ENCODE data around the gene EPHA8.

Gene EPHA8

DNA sequence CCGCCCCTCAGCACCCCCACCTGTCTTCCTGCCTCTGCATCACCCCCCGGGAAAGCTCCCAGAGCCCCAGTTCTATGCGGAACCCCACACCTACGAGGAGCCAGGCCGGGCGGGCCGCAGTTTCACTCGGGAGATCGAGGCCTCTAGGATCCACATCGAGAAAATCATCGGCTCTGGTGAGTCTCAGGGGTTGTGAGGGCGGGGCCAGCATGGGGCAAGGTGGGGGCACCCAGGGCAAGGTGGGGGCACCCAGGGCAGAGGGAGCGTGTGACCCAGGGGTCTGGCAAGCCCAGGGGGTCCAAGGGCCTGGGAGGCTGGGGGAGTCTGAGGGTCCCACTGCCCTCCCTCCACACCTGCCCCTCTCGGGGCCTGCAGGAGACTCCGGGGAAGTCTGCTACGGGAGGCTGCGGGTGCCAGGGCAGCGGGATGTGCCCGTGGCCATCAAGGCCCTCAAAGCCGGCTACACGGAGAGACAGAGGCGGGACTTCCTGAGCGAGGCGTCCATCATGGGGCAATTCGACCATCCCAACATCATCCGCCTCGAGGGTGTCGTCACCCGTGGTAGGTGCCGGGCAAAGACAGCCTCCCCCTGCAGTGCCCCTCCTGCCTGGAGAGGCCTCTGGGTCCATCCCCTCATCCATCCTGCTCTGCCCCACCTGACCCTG is 34.1 kb downstream of the EPHA8 start:
- H3K9ac ChIP-seq (ENCODE audit: low read length) = no peak overlapping the region
- H3K4ac ChIP-seq (ENCODE audit: low read depth in 1 of 2, low read length in 2 of 2) = no peak overlapping the region
- H2BK5ac ChIP-seq (ENCODE audit: low read depth, low read length, poor library complexity, severe bottlenecking) = no peak overlapping the region
- no peaks in the 10 kb centered on the region for H3K4me1 ChIP-seq (ENCODE audit: control insufficient read depth, insufficient read depth, low read depth, low read length)
- WGBS = 84% methylated on average over 28 of the region's 30 CpGs
- H3K14ac ChIP-seq (ENCODE audit: low read length in 2 of 2) = no peak overlapping the region
- H2BK15ac ChIP-seq (ENCODE audit: low read depth, poor library complexity, severe bottlenecking) = no peak overlapping the region
- DNase-seq = no peak
- no peak overlapping the region for H2BK12ac ChIP-seq (ENCODE audit: low read length in 2 of 2)
- H3K23ac ChIP-seq (ENCODE audit: low read length in 2 of 2) = no peak overlapping the region
- H4K8ac ChIP-seq (ENCODE audit: low read length) = no peak overlapping the region
- H4K91ac ChIP-seq (ENCODE audit: low read length) = no peak overlapping the region
- no peak overlapping the region for H2AK5ac ChIP-seq (ENCODE audit: low read length, severe bottlenecking)
- H3K27ac ChIP-seq (ENCODE audit: low read length, poor library complexity, severe bottlenecking) = no peak overlapping the region
- H3K4me3 ChIP-seq (ENCODE audit: insufficient read depth in 1 of 2, low read depth in 1 of 2, low read length in 2 of 2) = no peak overlapping the region
- no peak overlapping the region for H3K4me2 ChIP-seq (ENCODE audit: low read length, poor library complexity, severe bottlenecking)
- no peak overlapping the region for H3K18ac ChIP-seq (ENCODE audit: low read depth in 1 of 2, low read length in 2 of 2)
- H3K27me3 ChIP-seq (ENCODE audit: control insufficient read depth in 1 of 2, insufficient read depth in 1 of 2, low read length in 2 of 2) = peaks cover 41 to 77% of the 10 kb centered on the region in 2 experiments
- H2BK120ac ChIP-seq (ENCODE audit: low read depth, low read length) = no peak overlapping the region
- no peaks in the 10 kb centered on the region for H3K36me3 ChIP-seq (ENCODE audit: control insufficient read depth in 1 of 2, insufficient read depth in 2 of 2, low read depth in 1 of 2, low read length in 2 of 2)
- H3K9me3 ChIP-seq (ENCODE audit: control insufficient read depth, low read length) = no peaks in the 10 kb centered on the region
- H3K79me1 ChIP-seq (replicated peaks; ENCODE audit: low read length, poor library complexity, severe bottlenecking) = no peaks in the 10 kb centered on the region
- no peak overlapping the region for H2AFZ ChIP-seq (ENCODE audit: low read depth, low read length)

DNA sequence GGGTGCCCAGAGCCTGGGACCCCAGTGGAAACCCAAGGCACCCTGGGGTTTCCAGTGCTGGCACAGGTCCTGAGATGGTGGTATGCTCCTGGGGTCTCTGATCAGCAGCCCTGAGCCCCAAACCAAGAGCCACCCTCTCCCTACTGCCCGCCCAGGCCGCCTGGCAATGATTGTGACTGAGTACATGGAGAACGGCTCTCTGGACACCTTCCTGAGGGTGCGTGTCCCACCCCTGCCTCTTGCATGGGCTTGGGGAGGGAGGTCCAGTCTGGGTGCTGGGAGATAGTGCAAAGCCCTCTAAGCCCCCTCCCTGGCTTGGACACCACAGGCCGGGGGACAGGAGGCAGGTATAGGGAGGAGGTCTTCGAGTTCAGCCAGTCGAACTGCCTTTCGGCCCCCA is 34.7 kb downstream of the EPHA8 start:
- no peak overlapping the region for H2AFZ ChIP-seq (ENCODE audit: low read depth, low read length)
- H3K4me2 ChIP-seq (ENCODE audit: low read length, poor library complexity, severe bottlenecking) = no peak overlapping the region
- H3K18ac ChIP-seq (ENCODE audit: low read depth in 1 of 2, low read length in 2 of 2) = no peak overlapping the region
- no peak overlapping the region for H3K4ac ChIP-seq (ENCODE audit: low read depth in 1 of 2, low read length in 2 of 2)
- H3K27me3 ChIP-seq (ENCODE audit: control insufficient read depth in 1 of 2, insufficient read depth in 1 of 2, low read length in 2 of 2) = peaks cover 36 to 77% of the 10 kb centered on the region in 2 experiments
- no peak overlapping the region for H3K14ac ChIP-seq (ENCODE audit: low read length in 2 of 2)
- H2BK120ac ChIP-seq (ENCODE audit: low read depth, low read length) = no peak overlapping the region
- H4K8ac ChIP-seq (ENCODE audit: low read length) = no peak overlapping the region
- H3K9me3 ChIP-seq (ENCODE audit: control insufficient read depth, low read length) = no peaks in the 10 kb centered on the region
- H4K91ac ChIP-seq (ENCODE audit: low read length) = no peak overlapping the region
- H3K27ac ChIP-seq (ENCODE audit: low read length, poor library complexity, severe bottlenecking) = no peak overlapping the region
- H2AK5ac ChIP-seq (ENCODE audit: low read length, severe bottlenecking) = no peak overlapping the region
- no peak overlapping the region for H2BK5ac ChIP-seq (ENCODE audit: low read depth, low read length, poor library complexity, severe bottlenecking)
- H3K4me1 ChIP-seq (ENCODE audit: control insufficient read depth, insufficient read depth, low read depth, low read length) = no peaks in the 10 kb centered on the region
- no peaks in the 10 kb centered on the region for H3K36me3 ChIP-seq (ENCODE audit: control insufficient read depth in 1 of 2, insufficient read depth in 2 of 2, low read depth in 1 of 2, low read length in 2 of 2)
- H3K79me1 ChIP-seq (replicated peaks; ENCODE audit: low read length, poor library complexity, severe bottlenecking) = no peaks in the 10 kb centered on the region
- no peak overlapping the region for H3K4me3 ChIP-seq (ENCODE audit: insufficient read depth in 1 of 2, low read depth in 1 of 2, low read length in 2 of 2)
- H3K9ac ChIP-seq (ENCODE audit: low read length) = no peak overlapping the region
- no peak overlapping the region for H2BK12ac ChIP-seq (ENCODE audit: low read length in 2 of 2)
- no peak overlapping the region for H3K23ac ChIP-seq (ENCODE audit: low read length in 2 of 2)
- H2BK15ac ChIP-seq (ENCODE audit: low read depth, poor library complexity, severe bottlenecking) = no peak overlapping the region
- no peak for DNase-seq
- 92% methylated on average over 8 of the region's 8 CpGs for WGBS

GRCh38 chr1:22598736-22599135 is 35.4 kb downstream of the EPHA8 start:
- no peak overlapping the region for H2BK15ac ChIP-seq (ENCODE audit: low read depth, poor library complexity, severe bottlenecking)
- no peak overlapping the region for H3K4me2 ChIP-seq (ENCODE audit: low read length, poor library complexity, severe bottlenecking)
- H3K79me1 ChIP-seq (replicated peaks; ENCODE audit: low read length, poor library complexity, severe bottlenecking) = no peaks in the 10 kb centered on the region
- no peak overlapping the region for H2AFZ ChIP-seq (ENCODE audit: low read depth, low read length)
- no peak overlapping the region for H3K27ac ChIP-seq (ENCODE audit: low read length, poor library complexity, severe bottlenecking)
- DNase-seq = no peak
- no peak overlapping the region for H3K9ac ChIP-seq (ENCODE audit: low read length)
- H2BK5ac ChIP-seq (ENCODE audit: low read depth, low read length, poor library complexity, severe bottlenecking) = no peak overlapping the region
- peaks cover 37 to 77% of the 10 kb centered on the region in 2 experiments for H3K27me3 ChIP-seq (ENCODE audit: control insufficient read depth in 1 of 2, insufficient read depth in 1 of 2, low read length in 2 of 2)
- H2BK120ac ChIP-seq (ENCODE audit: low read depth, low read length) = no peak overlapping the region
- no peak overlapping the region for H3K18ac ChIP-seq (ENCODE audit: low read depth in 1 of 2, low read length in 2 of 2)
- no peak overlapping the region for H2AK5ac ChIP-seq (ENCODE audit: low read length, severe bottlenecking)
- no peaks in the 10 kb centered on the region for H3K36me3 ChIP-seq (ENCODE audit: control insufficient read depth in 1 of 2, insufficient read depth in 2 of 2, low read depth in 1 of 2, low read length in 2 of 2)
- 86% methylated on average over 24 of the region's 24 CpGs for WGBS
- H3K4me3 ChIP-seq (ENCODE audit: insufficient read depth in 1 of 2, low read depth in 1 of 2, low read length in 2 of 2) = no peak overlapping the region
- no peak overlapping the region for H3K23ac ChIP-seq (ENCODE audit: low read length in 2 of 2)
- H3K4me1 ChIP-seq (ENCODE audit: control insufficient read depth, insufficient read depth, low read depth, low read length) = no peaks in the 10 kb centered on the region
- no peak overlapping the region for H4K8ac ChIP-seq (ENCODE audit: low read length)
- no peak overlapping the region for H2BK12ac ChIP-seq (ENCODE audit: low read length in 2 of 2)
- H3K4ac ChIP-seq (ENCODE audit: low read depth in 1 of 2, low read length in 2 of 2) = no peak overlapping the region
- H3K14ac ChIP-seq (ENCODE audit: low read length in 2 of 2) = no peak overlapping the region
- H4K91ac ChIP-seq (ENCODE audit: low read length) = peak overlapping the region; percentile 35
- no peaks in the 10 kb centered on the region for H3K9me3 ChIP-seq (ENCODE audit: control insufficient read depth, low read length)

GRCh38 chr1:22600071-22600816 is 37.0 kb downstream of the EPHA8 start:
- Histone ChIP-seq H2AFZ (ENCODE audit: low read depth, low read length) (no peak overlapping the region), H3K27ac (ENCODE audit: low read length, poor library complexity, severe bottlenecking) (no peak overlapping the region), H3K4ac (ENCODE audit: low read depth in 1 of 2, low read length in 2 of 2) (no peak overlapping the region), H3K9ac (ENCODE audit: low read length) (no peak overlapping the region), H4K8ac (ENCODE audit: low read length) (no peak overlapping the region), H3K27me3 (ENCODE audit: control insufficient read depth in 1 of 2, insufficient read depth in 1 of 2, low read length in 2 of 2) (peaks cover 39 to 78% of the 10 kb centered on the region in 2 experiments), H2BK12ac (ENCODE audit: low read length in 2 of 2) (no peak overlapping the region), H3K36me3 (ENCODE audit: control insufficient read depth in 1 of 2, insufficient read depth in 2 of 2, low read depth in 1 of 2, low read length in 2 of 2) (no peaks in the 10 kb centered on the region), H3K14ac (ENCODE audit: low read length in 2 of 2) (no peak overlapping the region), H3K4me2 (ENCODE audit: low read length, poor library complexity, severe bottlenecking) (no peak overlapping the region), H3K23ac (ENCODE audit: low read length in 2 of 2) (no peak overlapping the region), H3K4me3 (ENCODE audit: insufficient read depth in 1 of 2, low read depth in 1 of 2, low read length in 2 of 2) (no peak overlapping the region), H2AK5ac (ENCODE audit: low read length, severe bottlenecking) (no peak overlapping the region), H4K91ac (ENCODE audit: low read length) (no peak overlapping the region), H2BK120ac (ENCODE audit: low read depth, low read length) (no peak overlapping the region), H2BK15ac (ENCODE audit: low read depth, poor library complexity, severe bottlenecking) (no peak overlapping the region), H3K4me1 (ENCODE audit: control insufficient read depth, insufficient read depth, low read depth, low read length) (no peaks in the 10 kb centered on the region), H3K18ac (ENCODE audit: low read depth in 1 of 2, low read length in 2 of 2) (no peak overlapping the region), H3K79me1 (replicated peaks; ENCODE audit: low read length, poor library complexity, severe bottlenecking) (no peaks in the 10 kb centered on the region), H2BK5ac (ENCODE audit: low read depth, low read length, poor library complexity, severe bottlenecking) (no peak overlapping the region), H3K9me3 (ENCODE audit: control insufficient read depth, low read length) (no peaks in the 10 kb centered on the region)
- no peak for DNase-seq
- WGBS = 52% methylated on average over 22 of the region's 22 CpGs
